Stimulated activated CD4-positive, alpha-beta T cell treated with anti-CD3 and anti-CD28 coated beads, Interleukin-2, amount 100 ng/mL, for 4 hours (primary cell): ENCODE measurements around the gene MYH10.
A peak's percentile ranks its signal among the peaks of the same experiment; 100 is the strongest.

ENCODE experiments used
- DNase-seq: peaks from one replicate; pipeline ENCODE4 v3.0.0-alpha.2; 2020; ENCODE audit warnings: low read depth

MYH10 gene

GRCh38 chr17:8649157-8650118 lies 18.9 kb upstream of the MYH10 start:
- DNase-seq, result no peak

- no peak for DNase-seq
Measured at GRCh38 chr17:8647956-8648355, 17.4 kb upstream of the MYH10 start.

GRCh38 chr17:8647202-8647601 lies 16.7 kb upstream of the MYH10 start:
- DNase-seq, result no peak

- no peak for DNase-seq
Measured at GRCh38 chr17:8644507-8644902, 14.0 kb upstream of the MYH10 start.

- DNase-seq, result no peak
Measured at GRCh38 chr17:8643855-8644506, 13.5 kb upstream of the MYH10 start.

GRCh38 chr17:8639709-8640108 lies 9.2 kb upstream of the MYH10 start:
- DNase-seq, result no peak

- DNase-seq, result no peak
Measured at GRCh38 chr17:8632061-8632460, 1.5 kb upstream of the MYH10 start.

GRCh38 chr17:8631554-8631877 lies 991 bp upstream of the MYH10 start:
- DNase-seq, result no peak

GRCh38 chr17:8630802-8631553 lies 453 bp upstream of the MYH10 start:
- peak; percentile 68 for DNase-seq

- no peak for DNase-seq
Measured at GRCh38 chr17:8629371-8630226, 926 bp downstream of the MYH10 start.

GRCh38 chr17:8628609-8629169 lies 1.8 kb downstream of the MYH10 start:
- no peak for DNase-seq

GRCh38 chr17:8628172-8628571 lies 2.4 kb downstream of the MYH10 start:
- no peak for DNase-seq

- DNase-seq, result no peak
Measured at GRCh38 chr17:8623591-8623990, 6.9 kb downstream of the MYH10 start.

GRCh38 chr17:8622191-8622590 lies 8.3 kb downstream of the MYH10 start:
- no peak for DNase-seq

GRCh38 chr17:8621585-8621984 lies 8.9 kb downstream of the MYH10 start:
- no peak for DNase-seq

GRCh38 chr17:8619294-8619693 lies 11.2 kb downstream of the MYH10 start:
- no peak for DNase-seq

- DNase-seq, result no peak
Measured at GRCh38 chr17:8618825-8619224, 11.7 kb downstream of the MYH10 start.

- no peak for DNase-seq
Measured at GRCh38 chr17:8614988-8615387, 15.5 kb downstream of the MYH10 start.

GRCh38 chr17:8611619-8612298 lies 18.8 kb downstream of the MYH10 start:
- no peak for DNase-seq

GRCh38 chr17:8611137-8611536 lies 19.4 kb downstream of the MYH10 start:
- no peak for DNase-seq

GRCh38 chr17:8610558-8610957 lies 20.0 kb downstream of the MYH10 start:
- no peak for DNase-seq
